ENCODE data around the gene CEP152.

CEP152 gene

DNA sequence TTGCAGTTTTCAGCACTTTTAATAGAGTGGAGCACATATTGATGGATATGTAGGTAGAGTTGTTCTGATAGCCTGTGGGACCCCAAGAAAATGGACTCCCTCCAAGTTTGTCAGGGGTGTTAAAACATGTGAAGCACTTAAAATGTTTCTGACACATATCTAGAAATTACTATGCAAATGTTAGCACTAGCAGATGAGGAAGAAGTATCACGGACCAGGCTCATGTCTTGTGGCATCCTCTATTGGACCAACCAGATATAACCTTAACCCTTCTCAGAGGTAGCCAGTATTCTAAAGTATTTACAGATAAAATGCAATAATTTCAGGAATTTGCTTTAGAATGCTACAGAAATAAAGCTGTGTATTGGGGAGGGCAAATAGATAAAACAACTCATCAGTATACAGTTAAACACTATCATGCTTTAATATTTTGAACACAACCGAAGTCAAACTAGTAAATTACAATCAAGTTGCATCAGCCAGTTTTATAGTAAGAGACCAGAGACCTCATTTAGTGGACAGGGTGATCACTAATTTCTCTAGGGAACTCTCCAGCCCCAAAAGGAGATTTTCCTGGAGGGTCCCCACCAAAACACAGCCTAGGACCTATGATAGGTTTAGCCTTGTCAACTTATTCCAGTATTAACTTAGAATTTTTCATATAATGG, 108.2 kb downstream of the CEP152 start:
- DNase-seq: no peak

DNA sequence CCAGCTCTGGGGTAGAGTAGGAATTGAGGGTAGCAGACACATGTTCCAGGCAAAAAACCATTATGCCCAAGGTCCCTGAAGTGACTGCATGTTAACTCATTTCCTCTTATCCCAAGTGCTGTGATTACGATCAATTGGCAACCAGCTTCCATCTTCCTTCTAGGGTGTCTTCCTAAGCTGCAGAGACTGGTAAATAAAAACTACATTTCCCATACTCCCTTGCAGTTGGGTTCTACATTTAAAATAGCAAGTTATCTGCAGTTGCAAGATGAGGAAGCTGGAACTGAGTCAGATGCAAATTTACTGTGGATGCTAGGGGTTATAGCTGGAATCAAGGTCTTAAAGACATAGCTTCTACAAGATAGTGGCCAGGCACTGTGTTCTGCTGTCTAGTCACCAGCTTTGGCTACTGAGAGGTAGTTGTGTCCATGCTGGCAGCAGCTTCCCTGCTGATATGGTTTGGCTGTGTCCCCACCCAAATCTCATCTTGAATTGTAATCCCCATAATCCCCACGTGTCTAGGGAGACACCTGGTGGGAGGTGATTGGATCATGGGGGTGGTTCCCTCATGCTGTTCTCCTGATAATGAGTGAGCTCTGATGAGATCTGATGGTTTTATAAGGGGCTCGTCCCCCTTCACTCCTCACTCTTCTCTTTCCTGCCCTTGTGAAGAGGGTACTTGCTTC, 114.1 kb downstream of the CEP152 start:
- DNase-seq: no peak

- DNase-seq: no peak
These were observed 114.9 kb downstream of the CEP152 start for GRCh38 chr15:48695827-48696573.

DNA sequence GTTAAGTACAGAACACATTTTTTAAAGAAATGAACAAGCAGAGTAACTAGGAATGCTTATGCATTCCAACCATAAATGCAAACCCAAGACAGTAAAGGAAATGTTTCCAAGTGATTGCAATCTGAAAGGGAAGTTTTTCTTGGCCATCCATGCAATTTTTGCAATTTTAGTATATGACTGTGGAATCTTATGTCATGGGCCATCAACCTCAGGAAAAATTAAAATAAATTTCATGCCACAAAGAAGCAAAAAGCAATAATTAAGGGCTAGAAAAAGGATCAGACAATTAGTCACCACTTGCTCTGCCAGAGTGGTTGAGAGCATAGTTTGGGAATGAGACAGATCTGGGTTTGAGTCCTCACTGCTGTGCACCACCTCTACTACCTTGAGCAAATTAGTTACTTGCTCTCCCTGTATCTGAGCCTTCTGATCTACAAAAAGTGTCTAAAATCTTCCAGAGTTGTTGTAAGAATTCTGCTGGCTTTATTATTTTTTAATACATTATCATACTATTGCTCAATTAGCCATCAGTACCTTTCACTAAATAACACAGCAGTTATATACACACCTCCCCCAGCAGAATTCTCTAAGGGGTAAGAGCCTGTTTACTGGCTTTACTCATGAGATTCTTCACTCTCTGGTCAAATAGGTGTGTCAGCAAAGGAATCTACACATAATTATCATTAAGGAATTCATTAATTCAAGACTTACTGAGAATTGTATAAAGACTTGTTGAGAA, 115.6 kb downstream of the CEP152 start:
- DNase-seq: no peak

GRCh38 chr15:48693484-48693883, 117.4 kb downstream of the CEP152 start:
- DNase-seq: no peak

DNA sequence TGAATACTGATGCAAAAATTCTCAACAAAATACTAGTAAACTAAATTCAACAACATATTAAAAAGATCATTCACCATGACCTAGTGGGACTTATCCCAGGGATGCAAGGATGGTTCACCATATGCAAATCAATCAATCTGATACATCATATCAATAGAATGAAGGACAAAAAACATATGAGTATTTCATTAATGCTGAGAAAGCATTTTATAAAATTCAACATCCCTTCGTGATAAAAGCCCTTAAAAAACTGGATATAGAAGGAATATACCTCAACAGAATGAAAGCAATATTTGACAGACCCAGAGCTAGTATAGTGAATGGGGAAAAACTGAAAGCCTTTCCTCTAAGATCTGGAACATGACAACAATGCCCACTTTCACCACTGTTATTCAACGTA, 122.4 kb downstream of the CEP152 start:
- DNase-seq: no peak
